AG09309 (cell line): ENCODE results near the gene LDB3.
"Not testable (repeated sequence)": the region's sequence is repeated elsewhere in the genome, so short reads cannot be mapped to it uniquely, and the experiment has no call there.

Experiments used
- DNase-seq: peaks from one replicate; pipeline ENCODE4 v3.0.0-alpha.2; 2010; ENCODE audit warnings: low read depth
- H3K4me3 ChIP-seq: 2 replicates; pipeline ENCODE4 v1.5.1; 2011; ENCODE audit warnings: mild to moderate bottlenecking, low read depth, low read length, moderate library complexity; ENCODE audit not compliant: control insufficient read depth
- CTCF ChIP-seq: IDR thresholded peaks from 2 replicates; pipeline ENCODE4 v1.5.1; 2011; ENCODE audit warnings: mild to moderate bottlenecking, low read depth, low read length, inconsistent platforms; ENCODE audit not compliant: insufficient read depth, control insufficient read depth; ENCODE audit errors: missing control alignments

The LDB3 gene

GRCh38 chr10:86636311-86636710, 32.0 kb upstream of the LDB3 start:
- no peak for DNase-seq
- H3K4me3 ChIP-seq: no peak overlapping the region
- no peak for TF ChIP-seq CTCF

- H3K4me3 ChIP-seq: no peak overlapping the region
- DNase-seq: no peak
- TF ChIP-seq CTCF: no peak
These were observed 26.3 kb upstream of the LDB3 start for GRCh38 chr10:86642021-86642420.

GRCh38 chr10:86642499-86642898, 25.8 kb upstream of the LDB3 start:
- TF ChIP-seq CTCF: no peak
- no peak for DNase-seq
- no peak overlapping the region for H3K4me3 ChIP-seq

GRCh38 chr10:86644152-86644793, 24.0 kb upstream of the LDB3 start:
- DNase-seq: no peak
- peak; percentile 35 for TF ChIP-seq CTCF
- H3K4me3 ChIP-seq: no peak overlapping the region

- H3K4me3 ChIP-seq: no peak overlapping the region
- no peak for DNase-seq
- no peak for TF ChIP-seq CTCF
These were observed 23.4 kb upstream of the LDB3 start for GRCh38 chr10:86644794-86645445.

- H3K4me3 ChIP-seq, DNase-seq: not testable (repeated sequence)
These were observed 22.6 kb upstream of the LDB3 start for GRCh38 chr10:86645621-86646165.

- no peak for TF ChIP-seq CTCF
- H3K4me3 ChIP-seq: no peak overlapping the region
- DNase-seq: no peak
These were observed 21.8 kb upstream of the LDB3 start for GRCh38 chr10:86646532-86646931.
